ENCODE results near the gene GCM1.

GRCh38 chr6:53130569-53131290 lies 17.9 kb downstream of the GCM1 start:
- TF ChIP-seq TFAP4 (CRISPR knock-in tag; IDR thresholded peaks at IDR 0.05; ENCODE audit: borderline replicate concordance) (no peak), RBM22 (IDR thresholded peaks at IDR 0.05; ENCODE audit: low read depth, low read length, poor library complexity, severe bottlenecking) (no peak)
